HEK293T (cell line): Measurements from ENCODE around the gene CCDC32.

Experiments used
- ARNT ChIP-seq: fragments of 450-650 bp; IDR thresholded peaks from 2 replicates; pipeline ENCODE4 v1.6.1; 2017; ENCODE audit warnings: mild to moderate bottlenecking
- CTBP1 ChIP-seq: fragments of 450-650 bp; IDR thresholded peaks from 2 replicates; pipeline ENCODE4 v1.6.1; 2016; ENCODE audit warnings: borderline replicate concordance
- SP1 ChIP-seq: fragments of 450-650 bp; IDR thresholded peaks from 2 replicates; pipeline ENCODE4 v1.6.1; 2017

GRCh38 chr15:40575113-40575512 lies 10.3 kb upstream of the CCDC32 start:
- no peak for TF ChIP-seq CTBP1
- no peak for TF ChIP-seq ARNT
- no peak for TF ChIP-seq SP1
